ENCODE data around the gene LY6G5B. TPM values are rescaled to one million over a fixed set of nuclear protein-coding genes. Genes with fewer than 3 reads are reported as not detected.

The LY6G5B gene
- total RNA-seq, 1 donor from 2014 or later = 3.9 TPM

Small RNA genes within 50 kb of the gene (microRNA-seq; reads per million reads assigned to microRNA genes)
- gene MIR4646 (ENCODE audit: borderline number of aligned reads) (not detected), gene MIR6832 (ENCODE audit: borderline number of aligned reads) (not detected)

Other genes starting within 250 kb of the LY6G5B start
- 1.7 TPM for gene MICB, start 171.8 kb upstream of the LY6G5B start, total RNA-seq
- not detected for gene MCCD1, start 141.0 kb upstream of the LY6G5B start, total RNA-seq
- gene DDX39B, start 128.0 kb upstream of the LY6G5B start, total RNA-seq = 176 TPM
- gene ATP6V1G2, start 123.4 kb upstream of the LY6G5B start, total RNA-seq = 2.1 TPM
- 12.7 TPM for gene NFKBIL1, start 122.4 kb upstream of the LY6G5B start, total RNA-seq
- not detected for gene LTA, start 97.7 kb upstream of the LY6G5B start, total RNA-seq
- gene TNF, start 94.4 kb upstream of the LY6G5B start, total RNA-seq = 0.35 TPM
- 0.40 TPM for gene LTB, start 87.6 kb upstream of the LY6G5B start, total RNA-seq
- 6.9 TPM for gene LST1, start 83.7 kb upstream of the LY6G5B start, total RNA-seq
- not detected for gene NCR3, start 77.0 kb upstream of the LY6G5B start, total RNA-seq
- gene AIF1, start 54.7 kb upstream of the LY6G5B start, total RNA-seq = 15.5 TPM
- 76.9 TPM for gene PRRC2A, start 49.3 kb upstream of the LY6G5B start, total RNA-seq
- 283 TPM for gene BAG6, start 17.3 kb upstream of the LY6G5B start, total RNA-seq
- 2.4 TPM for gene APOM, start 14.1 kb upstream of the LY6G5B start, total RNA-seq
- 18.6 TPM for gene C6orf47, start 9.2 kb upstream of the LY6G5B start, total RNA-seq
- 19.2 TPM for gene GPANK1, start 5.0 kb upstream of the LY6G5B start, total RNA-seq
- 111 TPM for gene CSNK2B, start 3.9 kb upstream of the LY6G5B start, total RNA-seq
- 1.8 TPM for gene LY6G5C, start 11.1 kb downstream of the LY6G5B start, total RNA-seq
- 29.0 TPM for gene ABHD16A, start 33.3 kb downstream of the LY6G5B start, total RNA-seq
- not detected for gene LY6G6F, start 36.9 kb downstream of the LY6G5B start, total RNA-seq
- gene LY6G6D, start 45.4 kb downstream of the LY6G5B start, total RNA-seq = not detected
- gene LY6G6C, start 51.8 kb downstream of the LY6G5B start, total RNA-seq = not detected
- gene MPIG6B, start 53.4 kb downstream of the LY6G5B start, total RNA-seq = 0.52 TPM
- gene DDAH2, start 59.3 kb downstream of the LY6G5B start, total RNA-seq = 27.6 TPM
- 77.4 TPM for gene CLIC1, start 66.6 kb downstream of the LY6G5B start, total RNA-seq
- 1.3 TPM for gene MSH5, start 70.0 kb downstream of the LY6G5B start, total RNA-seq
- 0.47 TPM for gene SAPCD1, start 92.7 kb downstream of the LY6G5B start, total RNA-seq
- 12.8 TPM for gene VWA7, start 107.4 kb downstream of the LY6G5B start, total RNA-seq
- gene VARS1, start 125.8 kb downstream of the LY6G5B start, total RNA-seq = 22.5 TPM
- 20.1 TPM for gene LSM2, start 137.0 kb downstream of the LY6G5B start, total RNA-seq
- 2.0 TPM for gene HSPA1L, start 145.3 kb downstream of the LY6G5B start, total RNA-seq
- gene HSPA1A, start 145.6 kb downstream of the LY6G5B start, total RNA-seq = 341 TPM
- 233 TPM for gene HSPA1B, start 157.8 kb downstream of the LY6G5B start, total RNA-seq
- gene NEU1, start 192.8 kb downstream of the LY6G5B start, total RNA-seq = 24.9 TPM
- gene SLC44A4, start 209.0 kb downstream of the LY6G5B start, total RNA-seq = not detected
- gene EHMT2, start 227.7 kb downstream of the LY6G5B start, total RNA-seq = 17.1 TPM
- gene ZBTB12, start 232.1 kb downstream of the LY6G5B start, total RNA-seq = 3.3 TPM